Mucosa of rectum (tissue), 2 donors: ENCODE results near the gene DISP3.
"Not testable (repeated sequence)": the region's sequence is repeated elsewhere in the genome, so short reads cannot be mapped to it uniquely, and the experiment has no call there.

ENCODE experiments used
- H3K27ac ChIP-seq, 2 donors: one replicate each; pipeline ENCODE4 v1.7.0; 2013; ENCODE audit warnings: inconsistent platforms in 2 of 2, low read depth in 2 of 2, low read length in 2 of 2
- H3K27me3 ChIP-seq, 2 donors: one replicate each; pipeline ENCODE4 v1.7.0; 2013; ENCODE audit warnings: low read length in 2 of 2; ENCODE audit not compliant: control insufficient read depth in 2 of 2, insufficient read depth in 2 of 2
- H3K36me3 ChIP-seq, 2 donors: one replicate each; pipeline ENCODE4 v1.7.0; 2013; ENCODE audit warnings: low read length in 2 of 2; ENCODE audit not compliant: control insufficient read depth in 2 of 2, insufficient read depth in 2 of 2
- H3K4me1 ChIP-seq, 2 donors: one replicate each; pipeline ENCODE4 v1.7.0; 2013; ENCODE audit warnings: low read length in 2 of 2, mild to moderate bottlenecking in 1 of 2; ENCODE audit not compliant: control insufficient read depth in 2 of 2, insufficient read depth in 2 of 2
- H3K4me3 ChIP-seq, 2 donors: one replicate each; pipeline ENCODE4 v1.7.0; 2013; ENCODE audit warnings: low read length in 2 of 2
- H3K9ac ChIP-seq, 2 donors: one replicate each; pipeline ENCODE4 v1.7.0; 2013; ENCODE audit warnings: low read length in 2 of 2, low read depth in 1 of 2, mild to moderate bottlenecking in 1 of 2
- H3K9me3 ChIP-seq, 2 donors: one replicate each; pipeline ENCODE4 v1.7.0; 2013; ENCODE audit warnings: low read length in 2 of 2; ENCODE audit not compliant: control insufficient read depth in 2 of 2
- donor health status: healthy.
- donor health status: Normal muscosa, but diverticular disease.

DISP3 gene

DNA sequence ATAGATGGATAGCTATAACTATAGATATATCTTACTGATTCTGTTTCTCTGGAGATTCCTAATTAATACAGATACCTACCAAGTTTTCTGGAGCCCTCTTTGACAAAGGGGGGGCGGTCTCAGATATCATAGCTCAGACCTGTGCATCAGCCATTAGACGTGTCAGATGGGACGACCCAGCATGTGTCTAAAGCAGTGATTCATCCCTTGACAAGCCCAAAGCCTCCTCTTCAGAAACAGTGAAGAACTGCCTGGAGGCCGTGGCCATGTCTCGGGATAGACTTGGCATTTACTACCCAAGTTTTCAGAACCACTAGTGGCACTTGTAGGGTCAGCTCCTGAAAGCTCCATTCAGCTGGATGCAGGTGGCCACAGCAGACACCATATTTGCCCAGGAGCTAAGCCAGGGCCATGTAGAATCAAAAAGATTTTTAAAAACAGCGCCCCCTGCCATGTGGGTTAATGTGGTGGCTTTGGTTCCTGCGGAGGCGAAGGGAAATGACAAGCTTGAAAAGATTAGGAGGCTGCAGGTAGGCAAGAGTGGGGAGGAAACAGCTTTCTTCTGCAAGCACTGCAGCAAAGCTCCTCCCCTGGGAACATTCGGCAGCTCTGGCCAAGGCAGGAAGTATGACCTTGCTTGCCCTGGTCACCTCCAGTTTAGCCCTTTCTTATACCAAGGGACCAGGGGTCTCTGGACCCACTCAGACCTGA, 93.1 kb downstream of the DISP3 start:
- no peaks in the 10 kb centered on the region for H3K36me3 ChIP-seq
- no peaks in the 10 kb centered on the region for H3K4me1 ChIP-seq
- H3K27ac ChIP-seq: no peak overlapping the region
- H3K4me3 ChIP-seq: no peak overlapping the region
- H3K27me3 ChIP-seq: peaks cover 0 to 3% of the 10 kb centered on the region in 2 donors
- H3K9me3 ChIP-seq: no peaks in the 10 kb centered on the region
- no peak overlapping the region for H3K9ac ChIP-seq

DNA sequence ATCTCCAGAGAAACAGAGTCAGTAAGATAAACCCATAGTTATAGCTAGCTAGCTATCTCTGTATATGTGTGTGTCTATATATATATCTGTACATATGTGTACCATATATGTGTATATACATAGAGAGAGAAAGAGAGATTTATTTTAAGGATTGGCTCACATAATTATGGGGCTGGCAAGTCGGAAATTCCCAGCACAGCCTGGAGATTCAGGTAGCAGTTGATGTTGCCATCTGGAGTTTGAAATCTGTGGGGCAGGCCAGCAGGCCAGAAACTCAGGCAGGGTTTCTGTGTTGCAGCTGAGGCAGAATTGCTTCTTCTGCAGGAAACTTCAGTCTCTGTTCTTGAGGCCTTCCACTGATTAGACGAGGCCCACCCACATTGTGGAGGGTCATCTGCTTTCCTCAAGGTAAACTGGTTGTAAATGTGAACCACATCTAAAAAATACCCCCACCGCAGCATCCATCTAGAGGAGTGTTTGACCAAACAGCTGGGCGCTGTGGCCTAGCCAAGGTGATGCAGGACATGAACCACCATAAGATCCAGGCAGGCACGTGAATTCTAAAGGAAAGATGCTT, 94.2 kb downstream of the DISP3 start:
- no peaks in the 10 kb centered on the region for H3K9me3 ChIP-seq
- no peak overlapping the region for H3K27ac ChIP-seq
- no peak overlapping the region for H3K9ac ChIP-seq
- H3K27me3 ChIP-seq: peaks cover 0 to 3% of the 10 kb centered on the region in 2 donors
- H3K4me1 ChIP-seq: no peaks in the 10 kb centered on the region
- H3K4me3 ChIP-seq: no peak overlapping the region
- H3K36me3 ChIP-seq: no peaks in the 10 kb centered on the region

DNA sequence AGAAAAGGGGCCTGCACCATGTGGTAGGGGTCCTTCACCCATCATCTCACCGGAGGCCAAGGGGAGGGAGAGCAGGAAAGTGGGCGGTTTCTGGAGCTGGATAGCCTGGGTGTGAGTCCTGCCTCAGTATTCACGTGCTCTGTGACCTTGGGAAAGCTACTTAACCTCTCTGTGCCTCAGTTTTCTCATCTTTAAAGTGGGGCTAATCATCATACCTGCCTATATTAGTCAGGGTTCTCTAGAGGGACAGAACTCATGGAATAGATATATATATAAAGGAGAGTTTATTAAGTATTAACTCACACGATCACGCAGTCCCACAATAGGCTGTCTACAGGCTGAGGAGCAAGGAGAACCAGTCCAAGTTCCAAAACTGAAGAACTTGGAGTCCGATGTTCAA, 96.6 kb downstream of the DISP3 start:
- H3K36me3 ChIP-seq: no peaks in the 10 kb centered on the region
- H3K4me3 ChIP-seq: no peak overlapping the region
- H3K27me3 ChIP-seq: peaks cover 0 to 3% of the 10 kb centered on the region in 2 donors
- H3K9me3 ChIP-seq: no peaks in the 10 kb centered on the region
- H3K9ac ChIP-seq: no peak overlapping the region
- H3K4me1 ChIP-seq: no peaks in the 10 kb centered on the region
- H3K27ac ChIP-seq: no peak overlapping the region

DNA sequence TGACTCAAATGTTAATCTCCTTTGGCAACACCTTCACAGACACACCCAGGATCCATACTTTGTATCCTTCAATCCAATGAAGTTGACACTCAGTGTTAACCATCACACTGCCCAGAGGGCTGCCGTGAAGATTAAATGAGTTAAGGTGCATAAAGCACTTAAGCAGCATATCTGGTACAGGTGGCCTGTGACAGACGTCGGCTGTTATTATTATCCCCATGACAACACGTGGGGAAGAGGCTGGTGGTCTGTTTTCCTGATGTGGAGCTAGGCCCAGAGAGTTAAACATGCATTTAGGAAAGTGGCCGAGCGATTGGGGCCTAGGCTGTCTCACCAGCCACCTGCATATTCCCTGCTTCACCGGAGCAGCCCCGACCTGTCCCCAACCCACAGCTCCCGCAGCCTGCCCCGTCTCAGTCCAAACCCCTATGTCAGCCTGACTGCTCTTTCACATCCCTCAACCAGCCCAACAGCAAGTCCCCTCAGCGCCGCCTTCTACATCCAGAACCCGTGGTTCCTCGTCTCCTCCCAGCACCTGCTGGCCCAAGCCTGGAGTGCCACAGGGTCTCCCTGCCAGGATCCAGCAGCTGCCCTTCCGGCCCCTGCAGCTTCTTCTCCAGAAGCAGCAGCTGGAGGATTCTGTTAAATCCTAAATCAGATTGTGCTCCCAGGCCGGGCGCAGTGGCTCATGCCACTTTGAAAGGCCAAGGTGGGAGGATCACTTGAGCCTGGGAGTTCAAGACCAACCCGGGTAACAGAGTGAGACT, 97.3 kb downstream of the DISP3 start:
- peaks cover 0 to 3% of the 10 kb centered on the region in 2 donors for H3K27me3 ChIP-seq
- no peak overlapping the region for H3K27ac ChIP-seq
- no peaks in the 10 kb centered on the region for H3K9me3 ChIP-seq
- H3K9ac ChIP-seq: no peak overlapping the region
- H3K36me3 ChIP-seq: no peaks in the 10 kb centered on the region
- no peaks in the 10 kb centered on the region for H3K4me1 ChIP-seq
- H3K4me3 ChIP-seq: no peak overlapping the region

DNA sequence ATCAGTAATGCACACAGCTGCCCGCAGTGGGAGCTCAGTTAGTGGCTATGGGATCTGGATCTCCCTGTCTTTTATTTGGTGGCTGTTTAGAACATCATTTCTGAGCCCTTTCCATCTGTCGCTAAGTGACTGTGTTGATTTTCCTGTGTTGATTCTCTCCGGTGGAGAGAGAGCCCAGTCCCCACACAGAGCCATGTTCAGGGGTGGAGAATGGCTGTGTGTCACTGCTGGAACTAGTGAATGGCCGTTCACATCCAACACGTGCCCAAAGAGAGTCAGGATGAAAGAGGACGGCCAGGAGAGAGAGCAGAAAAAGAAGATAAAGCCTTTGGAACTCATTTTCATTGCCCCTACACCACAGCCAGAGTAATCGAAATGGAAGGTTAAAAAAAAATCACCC, 99.0 kb downstream of the DISP3 start:
- no peaks in the 10 kb centered on the region for H3K9me3 ChIP-seq
- no peak overlapping the region for H3K9ac ChIP-seq
- no peak overlapping the region for H3K27ac ChIP-seq
- no peaks in the 10 kb centered on the region for H3K36me3 ChIP-seq
- no peaks in the 10 kb centered on the region for H3K4me1 ChIP-seq
- H3K4me3 ChIP-seq: no peak overlapping the region
- H3K27me3 ChIP-seq: no peaks in the 10 kb centered on the region

DNA sequence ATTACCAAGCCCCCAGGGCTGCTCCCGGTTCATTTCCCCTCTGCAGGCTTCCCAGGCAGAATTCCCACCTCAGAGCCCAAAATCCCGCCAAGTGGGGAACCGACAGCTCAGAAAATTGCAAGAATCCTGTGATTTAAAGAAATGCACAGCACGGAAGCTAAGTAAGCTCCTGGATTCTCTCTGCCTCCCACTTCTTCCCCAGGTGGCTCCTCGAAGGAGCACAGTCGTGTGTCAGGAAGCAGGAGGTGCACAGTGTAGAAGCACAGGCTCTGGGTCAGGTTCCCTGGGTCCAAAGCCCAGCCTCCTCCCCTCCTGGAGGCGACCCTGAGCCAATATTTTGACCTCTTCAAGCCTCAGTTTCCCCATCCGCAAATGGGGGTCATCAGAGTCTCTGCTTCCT, 100.6 kb downstream of the DISP3 start:
- Histone ChIP-seq H3K9me3 (no peaks in the 10 kb centered on the region), H3K9ac (no peak overlapping the region), H3K27me3 (no peaks in the 10 kb centered on the region), H3K4me1 (no peaks in the 10 kb centered on the region), H3K4me3 (no peak overlapping the region), H3K27ac (no peak overlapping the region), H3K36me3 (no peaks in the 10 kb centered on the region)

DNA sequence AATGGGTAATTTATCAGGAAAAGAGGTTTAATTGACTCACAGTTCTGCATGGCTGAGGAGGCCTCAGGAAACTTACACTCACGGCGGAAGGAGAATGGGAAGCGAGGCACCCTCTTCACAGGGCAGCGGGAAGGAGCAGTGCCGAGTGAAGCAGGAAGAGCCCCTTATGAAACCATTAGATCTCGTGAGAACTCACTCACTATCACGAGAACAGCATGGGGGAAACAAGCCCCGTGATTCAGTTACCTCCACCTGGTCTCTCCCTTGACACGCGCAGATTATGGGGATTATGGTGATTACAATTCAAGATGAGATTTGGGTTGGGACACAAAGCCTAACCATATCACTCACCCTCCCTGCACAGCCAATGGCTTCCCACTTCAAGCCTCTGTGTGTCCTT, 101.1 kb downstream of the DISP3 start:
- H3K27ac ChIP-seq, H3K9ac ChIP-seq, H3K9me3 ChIP-seq, H3K27me3 ChIP-seq, H3K4me1 ChIP-seq, H3K4me3 ChIP-seq, H3K36me3 ChIP-seq: not testable (repeated sequence)

DNA sequence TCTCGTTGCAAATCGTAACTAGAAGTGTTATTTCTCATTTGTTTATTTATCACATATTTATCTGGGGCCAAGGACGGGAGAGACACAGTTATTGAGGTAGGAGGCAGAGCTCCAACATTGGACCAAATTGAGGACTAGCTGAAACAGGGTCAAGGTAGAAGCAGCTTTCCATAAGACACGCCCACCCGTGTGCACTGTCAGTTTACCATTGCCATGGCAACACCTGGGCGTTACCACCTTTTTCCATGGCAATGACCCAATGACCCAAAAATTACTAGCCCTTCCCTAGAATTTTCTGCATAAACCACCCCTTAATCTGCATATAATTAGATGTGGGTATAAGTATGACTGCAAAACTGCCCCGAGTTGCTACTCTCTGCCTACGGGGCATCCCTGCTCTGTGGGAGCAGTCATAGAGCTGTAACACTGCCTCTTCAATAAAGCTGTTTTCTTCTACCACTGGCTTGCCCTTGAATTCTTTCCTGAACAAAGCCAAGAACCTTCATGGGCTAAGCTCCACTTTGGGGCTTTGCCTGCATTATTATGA, 102.6 kb downstream of the DISP3 start:
- Histone ChIP-seq H3K4me1 (no peaks in the 10 kb centered on the region), H3K36me3 (no peaks in the 10 kb centered on the region), H3K4me3 (no peak overlapping the region), H3K27ac (no peak overlapping the region), H3K27me3 (no peaks in the 10 kb centered on the region), H3K9me3 (no peaks in the 10 kb centered on the region), H3K9ac (no peak overlapping the region)

DNA sequence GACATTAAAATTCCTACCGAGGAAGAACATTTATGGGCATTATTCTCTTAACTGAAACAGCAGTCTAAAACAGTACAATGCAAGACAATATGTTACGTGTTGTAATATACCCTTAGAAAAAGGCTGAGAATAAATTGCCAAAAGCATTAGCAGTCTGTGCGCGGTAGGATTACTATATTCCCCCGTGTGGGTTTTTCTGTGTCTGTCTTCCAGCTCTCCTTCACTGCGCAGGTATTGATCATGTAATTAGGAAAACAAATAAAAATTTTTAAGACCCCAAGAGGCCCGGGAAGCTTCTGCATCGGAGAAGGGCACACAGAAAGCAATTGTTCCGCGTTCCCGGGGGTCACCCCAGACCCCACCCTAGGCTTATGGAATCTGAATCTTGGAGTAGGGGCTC, 106.4 kb downstream of the DISP3 start:
- Histone ChIP-seq H3K4me3 (no peak overlapping the region), H3K9ac (no peak overlapping the region), H3K27ac (no peak overlapping the region), H3K9me3 (no peaks in the 10 kb centered on the region), H3K36me3 (no peaks in the 10 kb centered on the region), H3K4me1 (no peaks in the 10 kb centered on the region), H3K27me3 (peaks cover 0 to 4% of the 10 kb centered on the region in 2 donors)
